ENCODE data around the gene NDUFAF2.

GRCh38 chr5:61059499-61059898 lies 114.5 kb downstream of the NDUFAF2 start:
- TF ChIP-seq ZNF792 (tag by site-specific recombination; IDR thresholded peaks at IDR 0.05) (no peak), CTCF (tag by site-specific recombination; IDR thresholded peaks at IDR 0.05) (no peak), REST (tag by site-specific recombination; IDR thresholded peaks at IDR 0.05) (no peak), ZNF501 (tag by site-specific recombination; IDR thresholded peaks at IDR 0.05) (no peak), ZNF10 (tag by site-specific recombination; IDR thresholded peaks at IDR 0.05) (no peak), ZNF311 (tag by site-specific recombination; IDR thresholded peaks at IDR 0.05; ENCODE audit: borderline replicate concordance) (no peak)

All from HEK293 (cell line).